ENCODE data around the gene DNLZ.
"Not testable (repeated sequence)": the region's sequence is repeated elsewhere in the genome, so short reads cannot be mapped to it uniquely, and the experiment has no call there.

DNLZ gene

DNA sequence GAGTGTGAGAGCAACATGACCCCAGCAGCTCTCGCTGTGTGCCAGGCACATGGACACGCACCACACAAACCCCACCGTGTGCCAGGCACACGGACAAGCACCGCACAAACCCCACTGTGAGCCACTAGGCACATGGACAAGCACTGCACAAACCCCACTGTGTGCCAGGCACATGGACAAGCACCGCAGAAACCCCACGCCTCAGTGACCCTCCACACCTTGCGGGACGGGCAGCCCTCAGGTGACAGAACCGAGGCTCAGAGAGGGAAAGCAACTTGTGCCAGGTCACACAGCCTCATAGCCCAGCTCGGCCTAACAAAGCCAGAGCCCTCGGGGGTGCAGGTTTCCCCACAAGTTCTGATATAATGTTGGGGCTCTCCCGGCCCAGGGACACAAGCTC, 38.2 kb downstream of the DNLZ start:
- TF ChIP-seq, protein P1, sequence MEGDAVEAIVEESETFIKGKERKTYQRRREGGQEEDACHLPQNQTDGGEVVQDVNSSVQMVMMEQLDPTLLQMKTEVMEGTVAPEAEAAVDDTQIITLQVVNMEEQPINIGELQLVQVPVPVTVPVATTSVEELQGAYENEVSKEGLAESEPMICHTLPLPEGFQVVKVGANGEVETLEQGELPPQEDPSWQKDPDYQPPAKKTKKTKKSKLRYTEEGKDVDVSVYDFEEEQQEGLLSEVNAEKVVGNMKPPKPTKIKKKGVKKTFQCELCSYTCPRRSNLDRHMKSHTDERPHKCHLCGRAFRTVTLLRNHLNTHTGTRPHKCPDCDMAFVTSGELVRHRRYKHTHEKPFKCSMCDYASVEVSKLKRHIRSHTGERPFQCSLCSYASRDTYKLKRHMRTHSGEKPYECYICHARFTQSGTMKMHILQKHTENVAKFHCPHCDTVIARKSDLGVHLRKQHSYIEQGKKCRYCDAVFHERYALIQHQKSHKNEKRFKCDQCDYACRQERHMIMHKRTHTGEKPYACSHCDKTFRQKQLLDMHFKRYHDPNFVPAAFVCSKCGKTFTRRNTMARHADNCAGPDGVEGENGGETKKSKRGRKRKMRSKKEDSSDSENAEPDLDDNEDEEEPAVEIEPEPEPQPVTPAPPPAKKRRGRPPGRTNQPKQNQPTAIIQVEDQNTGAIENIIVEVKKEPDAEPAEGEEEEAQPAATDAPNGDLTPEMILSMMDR (IDR thresholded peaks at IDR 0.05) = no peak
- no peak for DNase-seq

DNA sequence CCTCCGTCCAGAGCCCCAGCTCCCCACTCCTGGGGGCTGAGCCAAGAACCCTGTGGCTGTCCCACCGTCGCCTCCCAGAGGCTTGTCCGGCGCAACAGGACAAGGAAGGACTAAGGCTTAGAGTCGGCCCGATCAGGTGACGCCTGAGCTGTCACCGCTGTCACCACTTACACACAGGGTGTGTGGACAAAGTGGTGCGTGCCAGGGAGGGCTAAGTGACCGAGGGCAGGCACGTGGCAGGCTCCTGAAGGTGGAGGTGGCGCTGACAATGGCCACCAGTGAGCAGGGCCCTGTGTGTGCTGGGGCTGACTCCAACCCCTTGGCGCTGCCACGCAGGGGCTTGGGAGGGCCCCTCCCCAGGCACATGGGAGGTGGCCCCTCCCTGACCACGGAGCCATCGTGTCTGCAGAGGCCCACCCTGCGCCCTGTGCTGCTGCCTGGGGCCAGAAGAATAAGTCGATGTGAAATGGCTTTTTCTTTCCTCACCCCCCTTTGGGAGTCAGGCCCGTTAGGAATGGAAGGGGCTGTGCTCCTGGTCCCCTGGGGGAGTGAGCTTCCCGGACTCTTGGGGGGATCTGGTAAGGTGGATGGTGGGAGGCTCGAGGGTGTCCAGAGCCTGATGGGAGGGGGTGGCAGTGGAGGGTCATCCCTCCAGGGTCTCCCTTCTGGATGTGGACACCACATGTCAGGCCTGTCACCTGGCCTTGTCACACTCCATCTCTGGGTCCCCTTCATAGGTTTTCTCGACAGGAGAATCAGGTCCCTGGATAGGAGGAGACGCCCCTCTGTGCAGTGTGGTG, 38.8 kb downstream of the DNLZ start:
- intact Hi-C loops (cut with DNase I; ENCODE audit: low total_unique reads) = no loop called here
- Histone ChIP-seq H3K27ac (no peak overlapping the region), H3K27me3 (no peaks in the 10 kb centered on the region), H3K4me1 (peaks cover 3 to 35% (median 32%) of the 10 kb centered on the region in 4 donors), H3K36me3 (no peaks in the 10 kb centered on the region), H3K9me3 (no peaks in the 10 kb centered on the region), H3K4me3 (no peak overlapping the region)
- DNase-seq = no peak
- TF ChIP-seq, protein P1 (IDR thresholded peaks at IDR 0.05) = no peak

More for the DNA sequence above, 38.2 kb downstream of the DNLZ start:
- Histone ChIP-seq H3K4me3 (no peak overlapping the region), H3K36me3 (no peaks in the 10 kb centered on the region), H3K4me1 (peaks cover 3 to 35% (median 32%) of the 10 kb centered on the region in 4 donors), H3K9me3 (no peaks in the 10 kb centered on the region), H3K27ac (no peak overlapping the region), H3K27me3 (no peaks in the 10 kb centered on the region)
- intact Hi-C loops (cut with DNase I; ENCODE audit: low total_unique reads) = no loop called here

DNA sequence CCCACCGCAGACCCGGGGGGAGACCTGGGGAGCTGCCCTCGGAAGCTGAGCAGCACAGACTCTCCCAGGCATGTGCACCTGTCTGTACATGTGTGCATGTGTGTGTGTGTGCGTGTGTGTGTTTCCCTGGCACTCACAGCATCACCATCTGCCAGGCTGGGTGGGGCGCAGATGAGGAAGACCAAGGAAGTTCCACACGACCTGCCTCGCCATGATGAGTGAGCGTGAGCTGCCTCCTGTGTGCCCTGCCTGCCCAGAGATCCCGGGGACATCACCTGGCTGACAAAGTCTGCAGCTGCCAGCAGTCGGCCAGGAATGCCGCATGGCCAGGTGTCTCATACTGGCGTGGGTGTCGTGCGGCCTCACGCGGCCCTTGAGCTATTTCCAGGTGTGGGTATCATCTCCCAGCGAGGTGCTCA, 40.2 kb downstream of the DNLZ start:
- TF ChIP-seq, protein P1 (IDR thresholded peaks at IDR 0.05) = no peak
- no peak for DNase-seq
- intact Hi-C loops (cut with DNase I; ENCODE audit: low total_unique reads) = no loop called here
- Histone ChIP-seq H3K4me1 (peaks cover 3 to 24% (median 22%) of the 10 kb centered on the region in 4 donors), H3K27ac (no peak overlapping the region), H3K4me3 (no peak overlapping the region), H3K27me3 (no peaks in the 10 kb centered on the region), H3K9me3 (no peaks in the 10 kb centered on the region), H3K36me3 (no peaks in the 10 kb centered on the region)

DNA sequence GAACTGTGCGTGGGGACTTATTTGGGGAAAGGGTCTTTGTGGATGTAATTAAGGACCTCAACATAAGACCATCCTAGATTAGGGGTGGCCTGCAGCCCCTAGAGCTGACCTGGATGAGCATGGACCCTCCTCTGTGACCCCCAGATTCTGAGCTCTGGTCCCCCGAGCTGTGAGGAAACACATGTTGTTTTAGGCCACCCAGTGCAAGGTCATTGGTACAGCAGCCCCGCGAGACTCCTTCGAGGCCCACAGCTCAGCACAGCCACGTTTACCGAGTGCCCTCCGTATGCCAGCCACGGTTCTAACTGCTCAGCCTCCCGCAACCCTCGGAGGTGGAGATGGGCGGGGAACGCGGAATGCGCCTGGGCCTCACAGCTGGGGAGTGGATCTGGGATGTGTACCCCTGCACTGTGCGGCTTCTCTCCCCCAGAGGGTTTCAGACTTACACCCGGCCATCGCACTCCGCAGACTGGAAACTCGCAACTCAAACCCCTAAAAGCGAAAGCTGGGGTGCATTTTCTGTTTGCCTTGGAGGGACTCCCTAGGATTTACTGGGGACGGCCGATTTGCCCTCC, 40.7 kb downstream of the DNLZ start:
- Histone ChIP-seq H3K36me3 (no peaks in the 10 kb centered on the region), H3K4me1 (peaks cover 0 to 19% (median 16%) of the 10 kb centered on the region in 4 donors), H3K9me3 (no peaks in the 10 kb centered on the region), H3K4me3 (no peak overlapping the region), H3K27ac (no peak overlapping the region), H3K27me3 (no peaks in the 10 kb centered on the region)
- TF ChIP-seq, protein P1 (IDR thresholded peaks at IDR 0.05) = no peak
- intact Hi-C loops (cut with DNase I; ENCODE audit: low total_unique reads) = no loop called here
- DNase-seq = no peak

DNA sequence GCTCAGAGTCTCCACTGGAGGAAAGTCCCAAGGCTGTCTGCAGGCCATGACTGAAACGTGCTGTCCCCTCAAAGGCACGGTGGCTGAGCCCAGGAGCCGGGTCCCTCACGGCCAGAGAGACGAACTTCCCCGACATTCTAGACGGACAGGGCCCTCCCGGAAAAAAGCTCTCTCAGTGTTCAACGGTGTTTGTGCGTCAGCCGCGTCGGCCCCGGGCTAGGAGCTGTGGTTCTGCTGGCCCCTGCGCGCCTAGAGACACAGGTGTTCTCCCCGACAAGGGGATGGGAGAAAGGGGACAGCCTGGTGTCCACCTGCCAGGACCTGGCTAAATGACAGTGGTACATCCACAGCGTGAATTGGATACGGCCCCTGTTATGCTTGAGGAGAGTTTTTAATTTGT, 42.0 kb downstream of the DNLZ start:
- Histone ChIP-seq H3K27ac (no peak overlapping the region), H3K27me3 (no peaks in the 10 kb centered on the region), H3K4me3 (no peak overlapping the region), H3K36me3 (no peaks in the 10 kb centered on the region), H3K4me1 (peaks cover 0 to 9% (median 8%) of the 10 kb centered on the region in 4 donors), H3K9me3 (no peaks in the 10 kb centered on the region)
- intact Hi-C loops (cut with DNase I; ENCODE audit: low total_unique reads) = no loop called here
- TF ChIP-seq, protein P1 (IDR thresholded peaks at IDR 0.05) = no peak
- no peak for DNase-seq

DNA sequence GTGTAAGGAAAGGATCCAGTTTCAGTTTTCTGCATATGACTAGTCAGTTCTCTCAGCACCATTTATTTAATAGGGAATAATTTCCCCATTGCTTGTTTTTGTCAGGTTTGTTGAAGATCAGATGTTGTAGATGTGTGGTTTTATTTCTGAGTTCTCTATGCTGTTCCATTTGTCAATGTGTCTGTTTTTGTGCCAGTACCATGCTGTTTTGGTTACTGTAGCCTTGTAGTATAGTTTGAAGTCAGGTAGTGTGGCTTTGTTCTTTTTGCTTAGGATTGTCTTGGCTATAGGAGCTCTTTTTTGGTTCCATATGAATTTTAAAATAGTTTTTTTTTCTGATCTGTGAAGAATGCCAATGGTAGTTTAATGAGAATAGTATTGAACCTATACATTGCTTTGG, 42.6 kb downstream of the DNLZ start:
- H3K27ac ChIP-seq; H3K27me3 ChIP-seq; intact Hi-C loops (cut with DNase I; ENCODE audit: low total_unique reads); H3K4me3 ChIP-seq; H3K36me3 ChIP-seq; H3K4me1 ChIP-seq; H3K9me3 ChIP-seq; DNase-seq: not testable (repeated sequence)

DNA sequence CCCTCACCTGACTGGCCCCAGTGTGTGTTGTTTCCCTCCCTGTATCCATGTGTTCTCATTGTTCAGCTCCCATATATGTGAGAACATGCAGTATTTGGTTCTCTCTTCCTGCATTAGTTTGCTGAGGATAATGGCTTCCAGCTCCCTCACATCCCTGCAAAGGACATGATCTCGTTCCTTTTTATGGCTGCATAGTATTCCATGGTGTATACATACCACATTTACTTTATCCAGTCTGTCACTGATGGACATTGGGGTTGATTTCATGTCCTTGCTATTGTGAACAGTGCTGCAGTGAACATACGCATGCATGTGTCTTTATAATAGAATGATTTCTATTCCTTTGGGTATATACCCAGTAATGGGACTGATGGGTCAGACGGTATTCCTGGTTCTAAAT, 43.6 kb downstream of the DNLZ start:
- H3K9me3 ChIP-seq; DNase-seq; intact Hi-C loops (cut with DNase I; ENCODE audit: low total_unique reads); H3K4me1 ChIP-seq; H3K27me3 ChIP-seq; H3K4me3 ChIP-seq; H3K27ac ChIP-seq; H3K36me3 ChIP-seq: not testable (repeated sequence)

DNA sequence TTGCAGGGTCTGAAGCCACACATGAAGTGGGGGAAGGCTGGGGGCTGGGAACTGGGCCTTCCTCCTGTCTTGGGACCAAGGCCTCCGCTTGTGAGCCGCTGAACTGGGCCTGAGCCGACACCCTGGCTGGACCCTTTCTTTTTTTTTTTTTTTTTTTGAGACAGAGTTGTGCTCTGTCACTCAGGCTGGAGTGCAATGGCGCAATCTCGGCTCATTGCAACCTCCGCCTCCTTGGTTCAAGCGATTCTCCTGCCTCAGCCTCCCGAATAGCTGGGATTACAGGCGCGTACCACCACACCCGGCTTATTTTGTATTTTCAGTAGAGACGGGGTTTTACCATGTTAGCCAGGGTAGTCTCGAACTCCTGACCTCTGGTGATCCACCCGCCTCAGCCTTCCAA, 44.3 kb downstream of the DNLZ start:
- H3K27ac ChIP-seq; H3K4me3 ChIP-seq; intact Hi-C loops (cut with DNase I; ENCODE audit: low total_unique reads); H3K36me3 ChIP-seq; H3K27me3 ChIP-seq; DNase-seq; H3K4me1 ChIP-seq: not testable (repeated sequence)
- H3K9me3 ChIP-seq = peaks cover 0 to 11% (median 2%) of the 10 kb centered on the region in 3 donors

Measured in tibial artery (tissue), 4 donors.